Adipocyte (in vitro differentiated cells): ENCODE data around the gene SLC17A8.
A peak's percentile ranks its signal among the peaks of the same experiment; 100 is the strongest.
"Not testable (repeated sequence)": the region's sequence is repeated elsewhere in the genome, so short reads cannot be mapped to it uniquely, and the experiment has no call there.

Source experiments
- DNase-seq: peaks from one replicate; pipeline ENCODE4 v3.0.0-alpha.2; 2015; ENCODE audit warnings: low read depth
- H3K27me3 ChIP-seq: replicated peaks from 2 replicates; pipeline ENCODE4 v1.7.0; 2013; ENCODE audit warnings: mild to moderate bottlenecking, low read length, moderate library complexity; ENCODE audit not compliant: control insufficient read depth, insufficient read depth
- H3K36me3 ChIP-seq: 2 replicates; pipeline ENCODE4 v1.7.0; 2013; ENCODE audit warnings: low read length, mild to moderate bottlenecking, moderate library complexity; ENCODE audit not compliant: control insufficient read depth, insufficient read depth, severe bottlenecking
- H3K4me1 ChIP-seq: 2 replicates; pipeline ENCODE4 v1.7.0; 2013; ENCODE audit warnings: mild to moderate bottlenecking, low read length, moderate library complexity; ENCODE audit not compliant: control insufficient read depth, insufficient read depth
- H3K4me3 ChIP-seq: 2 replicates; pipeline ENCODE4 v1.7.0; 2013; ENCODE audit warnings: mild to moderate bottlenecking, low read length, moderate library complexity
- H3K9ac ChIP-seq: 2 replicates; pipeline ENCODE4 v1.7.0; 2013; ENCODE audit warnings: mild to moderate bottlenecking, low read length, moderate library complexity
- H3K9me3 ChIP-seq: 2 replicates; pipeline ENCODE4 v1.7.0; 2013; ENCODE audit warnings: mild to moderate bottlenecking, low read length, moderate library complexity; ENCODE audit not compliant: control insufficient read depth

Gene SLC17A8

GRCh38 chr12:100356644-100357223 is at the start of gene SLC17A8:
SLC17A8 (plus strand) TSS chr12:100357074; CDS start chr12:100357392, 318 bp downstream.
- H3K36me3 ChIP-seq: no peaks in the 10 kb centered on the region
- no peak within 1 kb of the TSS for H3K9ac ChIP-seq
- H3K4me1 ChIP-seq: peaks cover 6% of the 10 kb centered on the region
- peaks cover 35% of the 10 kb centered on the region for H3K27me3 ChIP-seq
- DNase-seq: no peak
- H3K9me3 ChIP-seq: no peaks in the 10 kb centered on the region
- H3K4me3 ChIP-seq: no peak within 1 kb of the TSS

GRCh38 chr12:100308138-100308537 is 48.7 kb upstream of the SLC17A8 start:
- not testable (repeated sequence) for H3K4me3 ChIP-seq, H3K4me1 ChIP-seq, DNase-seq, H3K9ac ChIP-seq, H3K27me3 ChIP-seq, H3K9me3 ChIP-seq
- peaks cover 36% of the 10 kb centered on the region for H3K36me3 ChIP-seq

- Histone ChIP-seq H3K9ac (no peak overlapping the region), H3K4me3 (no peak overlapping the region), H3K36me3 (peaks cover 52% of the 10 kb centered on the region), H3K4me1 (no peaks in the 10 kb centered on the region), H3K9me3 (no peaks in the 10 kb centered on the region), H3K27me3 (no peaks in the 10 kb centered on the region)
- DNase-seq: no peak
These were observed 45.6 kb upstream of the SLC17A8 start for GRCh38 chr12:100311317-100311716.

- no peaks in the 10 kb centered on the region for H3K9me3 ChIP-seq
- H3K4me1 ChIP-seq: no peaks in the 10 kb centered on the region
- H3K9ac ChIP-seq: no peak overlapping the region
- H3K4me3 ChIP-seq: no peak overlapping the region
- no peak for DNase-seq
- peaks cover 54% of the 10 kb centered on the region for H3K36me3 ChIP-seq
- H3K27me3 ChIP-seq: no peaks in the 10 kb centered on the region
These were observed 39.5 kb upstream of the SLC17A8 start for GRCh38 chr12:100317371-100317770.

GRCh38 chr12:100324498-100324897 is 32.4 kb upstream of the SLC17A8 start:
- no peaks in the 10 kb centered on the region for H3K27me3 ChIP-seq
- H3K4me1 ChIP-seq: peaks cover 15% of the 10 kb centered on the region
- no peak overlapping the region for H3K4me3 ChIP-seq
- H3K9ac ChIP-seq: no peak overlapping the region
- H3K36me3 ChIP-seq: peaks cover 42% of the 10 kb centered on the region
- no peak for DNase-seq
- no peaks in the 10 kb centered on the region for H3K9me3 ChIP-seq

GRCh38 chr12:100326208-100326607 is 30.7 kb upstream of the SLC17A8 start:
- H3K9ac ChIP-seq: no peak overlapping the region
- no peaks in the 10 kb centered on the region for H3K27me3 ChIP-seq
- peak; percentile 42 for DNase-seq
- H3K4me3 ChIP-seq: no peak overlapping the region
- no peaks in the 10 kb centered on the region for H3K9me3 ChIP-seq
- peaks cover 53% of the 10 kb centered on the region for H3K36me3 ChIP-seq
- H3K4me1 ChIP-seq: peaks cover 15% of the 10 kb centered on the region

- Histone ChIP-seq H3K36me3 (peaks cover 60% of the 10 kb centered on the region), H3K9ac (no peak overlapping the region), H3K27me3 (no peaks in the 10 kb centered on the region), H3K4me1 (peaks cover 15% of the 10 kb centered on the region), H3K4me3 (no peak overlapping the region), H3K9me3 (no peaks in the 10 kb centered on the region)
- no peak for DNase-seq
These were observed 27.1 kb upstream of the SLC17A8 start for GRCh38 chr12:100329800-100330199.

GRCh38 chr12:100331871-100332270 is 25.0 kb upstream of the SLC17A8 start:
- no peak for DNase-seq
- no peak overlapping the region for H3K9ac ChIP-seq
- H3K36me3 ChIP-seq: peaks cover 77% of the 10 kb centered on the region

GRCh38 chr12:100332852-100333251 is 24.0 kb upstream of the SLC17A8 start:
- peaks cover 81% of the 10 kb centered on the region for H3K36me3 ChIP-seq

More at GRCh38 chr12:100331871-100332270, 25.0 kb upstream of the SLC17A8 start:
- H3K4me3 ChIP-seq: no peak overlapping the region
- no peaks in the 10 kb centered on the region for H3K27me3 ChIP-seq
- no peaks in the 10 kb centered on the region for H3K4me1 ChIP-seq
- H3K9me3 ChIP-seq: no peaks in the 10 kb centered on the region

GRCh38 chr12:100337299-100337698 is 19.6 kb upstream of the SLC17A8 start:
- Histone ChIP-seq H3K27me3 (no peaks in the 10 kb centered on the region), H3K9me3 (no peaks in the 10 kb centered on the region), H3K36me3 (peaks cover 61% of the 10 kb centered on the region), H3K9ac (no peak overlapping the region), H3K4me3 (no peak overlapping the region), H3K4me1 (no peaks in the 10 kb centered on the region)
- DNase-seq: no peak

More at GRCh38 chr12:100332852-100333251, 24.0 kb upstream of the SLC17A8 start:
- H3K4me1 ChIP-seq: no peaks in the 10 kb centered on the region
- H3K9ac ChIP-seq: no peak overlapping the region
- DNase-seq: no peak
- H3K4me3 ChIP-seq: no peak overlapping the region
- H3K27me3 ChIP-seq: no peaks in the 10 kb centered on the region
- no peaks in the 10 kb centered on the region for H3K9me3 ChIP-seq

GRCh38 chr12:100337727-100338126 is 19.1 kb upstream of the SLC17A8 start:
- Histone ChIP-seq H3K9ac (no peak overlapping the region), H3K4me1 (no peaks in the 10 kb centered on the region), H3K4me3 (no peak overlapping the region), H3K36me3 (peaks cover 62% of the 10 kb centered on the region), H3K9me3 (no peaks in the 10 kb centered on the region), H3K27me3 (no peaks in the 10 kb centered on the region)
- no peak for DNase-seq

GRCh38 chr12:100339071-100339470 is 17.8 kb upstream of the SLC17A8 start:
- Histone ChIP-seq H3K27me3 (no peaks in the 10 kb centered on the region), H3K4me3 (no peak overlapping the region), H3K9me3 (no peaks in the 10 kb centered on the region), H3K36me3 (peaks cover 53% of the 10 kb centered on the region), H3K4me1 (no peaks in the 10 kb centered on the region), H3K9ac (no peak overlapping the region)
- DNase-seq: no peak
